Measurements from ENCODE around the gene UBB. TPM values are rescaled to one million over a fixed set of nuclear protein-coding genes. Genes with fewer than 3 reads are reported as not detected.

UBB gene
- total RNA-seq (2021): 1,609 and 1,663 TPM in 2 replicates
- long read RNA-seq, transcript UBB-203 (2 exons, 1,012 nt): minor isoform, 50 of 891 reads
- long read RNA-seq, transcript UBB-202 (2 exons, 1,014 nt): minor isoform, 7 of 891 reads
- long read RNA-seq, transcript UBB-201 (2 exons, 1,225 nt): major isoform, 813 of 891 reads
- long read RNA-seq, partial matches to known transcripts: 0 of 891 reads
- long read RNA-seq, other reads (novel, unspliced or antisense): 18 of 891 reads

- peak within 1 kb of the TSS; percentile 99 for H2BK120ac ChIP-seq (ENCODE audit: low read depth, low read length, poor library complexity, severe bottlenecking)
- peaks cover 3% of the 10 kb centered on the region for H3K79me1 ChIP-seq (ENCODE audit: insufficient read depth, low read depth, low read length, poor library complexity, severe bottlenecking)
- Mint-ChIP-seq H3K9me3 (peaks cover 2 to 3% of the 10 kb centered on the region in 2 experiments; a peak in 2 of 5 replicates), H3K27ac (peak within 1 kb of the TSS; percentile 100), H3K4me1 (peaks cover 16 to 32% of the 10 kb centered on the region in 2 experiments), H3K27me3 (ENCODE audit: low read depth) (no peaks in the 10 kb centered on the region), H3K36me3 (ENCODE audit: insufficient read depth in 1 of 3, low read depth in 3 of 3) (peaks cover 24 to 29% (median 28%) of the 10 kb centered on the region in 3 experiments; a peak in 6 of 7 replicates), H3K4me3 (peak within 1 kb of the TSS; percentile 83 to 98)
- H3K27ac ChIP-seq (ENCODE audit: insufficient read length, low read depth, low read length): peak within 1 kb of the TSS; percentile 73
- H2BK5ac ChIP-seq (ENCODE audit: insufficient read length, low read length): peak within 1 kb of the TSS; percentile 92
- H2BK12ac ChIP-seq (ENCODE audit: insufficient read length, low read depth, low read length): no peak within 1 kb of the TSS
- no peak within 1 kb of the TSS for H2AK5ac ChIP-seq (ENCODE audit: insufficient read length, low read length)
- peak within 1 kb of the TSS; percentile 98; the same call in 1 of the 2 replicates for H3K14ac ChIP-seq (ENCODE audit: insufficient read depth, low read length)
- no peak within 1 kb of the TSS for H3K23ac ChIP-seq (ENCODE audit: insufficient read length, low read depth, low read length)
- no peak within 1 kb of the TSS for H3K56ac ChIP-seq (ENCODE audit: insufficient read length, low read depth, low read length)
- H2BK20ac ChIP-seq (ENCODE audit: low read depth, low read length, poor library complexity, severe bottlenecking): no peak within 1 kb of the TSS
- peak within 1 kb of the TSS; percentile 86 for H3K4me2 ChIP-seq (ENCODE audit: insufficient read depth, insufficient read length, low read length)
- peaks cover 7% of the 10 kb centered on the region; the same call in 1 of the 2 replicates for H3K79me2 ChIP-seq (ENCODE audit: insufficient read depth, low read length)
- H2AFZ ChIP-seq (ENCODE audit: low read length): peak within 1 kb of the TSS; percentile 88
- DNase-seq: peak; percentile 100
- H3K27me3 ChIP-seq (ENCODE audit: insufficient read depth, low read length): no peaks in the 10 kb centered on the region
- no CpG with 5 or more reads among the region's 67 CpGs for WGBS (ENCODE audit: extremely low coverage, insufficient read length, low lambda C conversion rate)
- 0 out of 2 replicates have a peak, but pooled peaks cover 3% of the 10 kb centered on the region for H3K4me1 ChIP-seq (ENCODE audit: insufficient read depth, low read length)
- H4K91ac ChIP-seq (ENCODE audit: insufficient read length, low read depth, low read length): peak within 1 kb of the TSS; percentile 35
- no peak within 1 kb of the TSS for H3K4ac ChIP-seq (ENCODE audit: low read depth, low read length)
- H3K9ac ChIP-seq (ENCODE audit: extremely low read depth, insufficient read length, low read length): peak within 1 kb of the TSS; percentile 94
- no peak within 1 kb of the TSS for H2BK15ac ChIP-seq (ENCODE audit: low read depth, low read length)
- no peaks in the 10 kb centered on the region for H4K20me1 ChIP-seq (ENCODE audit: control insufficient read depth, insufficient read depth, insufficient read length)
- peak; percentile 25; the same call in 2 of the 3 replicates for TF ChIP-seq CTCF (conservative IDR thresholded peaks at IDR 0.05)
- H4K5ac ChIP-seq (ENCODE audit: insufficient read length, low read depth, low read length): no peak within 1 kb of the TSS
- H3K9me3 ChIP-seq (ENCODE audit: control insufficient read depth, low read depth, low read length): no peaks in the 10 kb centered on the region
- peaks cover 7% of the 10 kb centered on the region for H3K23me2 ChIP-seq (ENCODE audit: insufficient read length, low read depth, low read length, poor library complexity, severe bottlenecking)
- H4K8ac ChIP-seq (replicated peaks; ENCODE audit: insufficient read length, low read depth, low read length): no peak within 1 kb of the TSS
- peak within 1 kb of the TSS; percentile 96 for H3T11ph ChIP-seq (ENCODE audit: low read length)
- H3K18ac ChIP-seq (ENCODE audit: insufficient read length, low read depth, low read length): peak within 1 kb of the TSS; percentile 97
These were observed at the start of gene UBB for GRCh38 chr17:16380640-16381495. Gene UBB, plus strand, starts transcription at chr17:16381091. Its CDS starts 817 bp downstream, at chr17:16381908.
